Ovary (tissue), 9 donors: Measurements from ENCODE around the gene MPV17L2. TPM values are rescaled to one million over a fixed set of nuclear protein-coding genes. Genes with fewer than 3 reads are reported as not detected.

Source experiments
- DNase-seq, 5 donors: peaks; one replicate each; pipeline ENCODE4 v3.0.0-alpha.2; 2019 to 2020
- H3K27ac ChIP-seq, 2 donors: fragments of 200-600 bp; one replicate each; pipeline versions ENCODE4 v1.5.1 to v1.8.0; 2019 to 2022
- H3K27me3 ChIP-seq: fragments of 200-600 bp; one replicate; pipeline ENCODE4 v1.8.0; 2022
- H3K36me3 ChIP-seq: fragments of 200-600 bp; sonication (generic); one replicate; pipeline ENCODE4 v1.5.1; 2019
- H3K4me1 ChIP-seq: one replicate; pipeline ENCODE4 v1.8.1; 2013; ENCODE audit warnings: mild to moderate bottlenecking, moderate library complexity; ENCODE audit not compliant: insufficient read depth
- H3K4me3 ChIP-seq: fragments of 200-600 bp; sonication (generic); one replicate; pipeline ENCODE4 v1.5.1; 2017
- H3K9me3 ChIP-seq, 2 donors: fragments of 200-600 bp in 1 of 2; sonication (generic) in 1 of 2; one replicate each; pipeline versions ENCODE4 v1.5.1 to v1.8.1; 2013 to 2019; ENCODE audit warnings: mild to moderate bottlenecking in 1 of 2, moderate library complexity in 1 of 2
- CTCF ChIP-seq, 3 donors: fragments of 450-650 bp in 2 of 3; fragments of 200-600 bp in 1 of 3; IDR thresholded peaks; one replicate each; pipeline versions ENCODE4 v1.5.1 to v1.8.0; 2016 to 2022; ENCODE audit warnings: antibody characterized with exemption in 3 of 3, mild to moderate bottlenecking in 1 of 3
- EP300 ChIP-seq: sonication (generic); formaldehyde crosslinking; IDR thresholded peaks from one replicate; pipeline ENCODE4 v1.6.1; 2017; ENCODE audit warnings: antibody characterized with exemption
- POLR2A ChIP-seq: fragments of 450-650 bp; IDR thresholded peaks from one replicate; pipeline ENCODE4 v1.6.1; 2017; ENCODE audit warnings: antibody characterized with exemption, mild to moderate bottlenecking, moderate library complexity
- WGBS, 3 donors: extraction: QIAGEN DNeasy Blood & Tissue Kit in 1 of 3; methylation state at CpG; one replicate each; pipeline versions ENCODE4 v1.1.5 to v1.1.7; 2013 to 2017; 5-methylcytosine and 5-hydroxymethylcytosine counted together
- intact Hi-C, 4 donors: fragments of 100-400 bp; cut with DNase I; formaldehyde crosslinking; loops; one replicate each; pipeline versions ENCODE4 v1.11.0 to v1.15.1; 2022 to 2023
- polyA plus RNA-seq, 2 donors: library from polyadenylated mRNA; stranded (reverse); fragments of 200-250 nt in 1 of 2; fragments of 350-450 nt in 1 of 2; fragmentation: Illumina TruSeq in 1 of 2; extraction: RNeasy Lipid Tissue Mini Kit (QIAGEN cat#74804) in 1 of 2; gene quantifications; one replicate each; pipeline ENCODE4 v1.2.3, GENCODE V29; 2013 to 2014
- total RNA-seq, 7 donors: library from RNA; depleted of rRNA in 2 of 7; stranded (reverse); fragments of >200 nt in 2 of 7; fragmentation: NEBNext Ultra II Directional in 3 of 7; extraction: Animal tissue kit (Norgen Biotek cat#: 25700) in 3 of 7; gene quantifications; one replicate each; pipeline versions ENCODE4 v1.1.0 to v1.2.4, GENCODE V29; 2016 to 2023
- donor health status: DM: no; HTN: no; CAD: no; lungs with moderate emphysema.
- donor health status: DM: no; HTN: no; CAD: no.
- donor health status: Bipolar disorder and iron deficiency.
- donor health status: DM: yes; HTN: yes; CAD: no.
- donor health status: DM: no; HTN: no; CAD: no.
- donor health status: DM: yes; HTN: yes; CAD: no.

MPV17L2 gene
- total and polyA plus RNA-seq, 9 donors = 3.5 to 15.2 (median 8.6) TPM

- Histone ChIP-seq H3K4me3 (no peak overlapping the region), H3K27me3 (no peaks in the 10 kb centered on the region), H3K27ac (no peak overlapping the region), H3K9me3 (no peaks in the 10 kb centered on the region), H3K4me1 (no peaks in the 10 kb centered on the region), H3K36me3 (no peaks in the 10 kb centered on the region)
- TF ChIP-seq EP300 (no peak), CTCF (IDR thresholded peaks at IDR 0.05) (no peak), POLR2A (no peak)
- no peak for DNase-seq
- 75 to 94% (median 81%) methylated on average over 3 of the region's 3 CpGs for WGBS, 3 donors
- intact Hi-C loops = loop anchor here in 1 of 4 donors (10.0 kb wide), 1 partner anchor 46 kb away; no protein-coding TSS in a partner anchor
Measured at GRCh38 chr19:18218600-18218999, 25.6 kb downstream of the MPV17L2 start.

GRCh38 chr19:18219911-18220631, 27.1 kb downstream of the MPV17L2 start:
- Histone ChIP-seq H3K27me3 (no peaks in the 10 kb centered on the region), H3K36me3 (no peaks in the 10 kb centered on the region), H3K9me3 (no peaks in the 10 kb centered on the region), H3K4me1 (peaks cover 4% of the 10 kb centered on the region), H3K27ac (no peak overlapping the region), H3K4me3 (no peak overlapping the region)
- DNase-seq = no peak
- TF ChIP-seq POLR2A (no peak), CTCF (IDR thresholded peaks at IDR 0.05) (no peak), EP300 (no peak)
- 49 to 59% (median 54%) methylated on average over 28 of the region's 28 CpGs for WGBS, 3 donors
- intact Hi-C loops = loop anchor here in 2 of 4 donors (10.0 kb wide), 2 partner anchors 45 to 65 kb away; partner anchors contain the start of gene PIK3R2 (in 1 of the 2)

- no peak overlapping the region for H3K27ac ChIP-seq
- no peak overlapping the region for H3K4me3 ChIP-seq
- no peak for TF ChIP-seq POLR2A
- TF ChIP-seq EP300 = no peak
- TF ChIP-seq CTCF (IDR thresholded peaks at IDR 0.05) = no peak
- intact Hi-C loops = loop anchor here in 1 of 4 donors (10.0 kb wide), 1 partner anchor 66 kb away; the partner anchor contains the start of gene PIK3R2
- 4 to 16% (median 8%) methylated on average over 16 to 33 of the region's 33 CpGs for WGBS, 3 donors
- H3K4me1 ChIP-seq = peaks cover 6% of the 10 kb centered on the region
- no peak for DNase-seq
- no peaks in the 10 kb centered on the region for H3K36me3 ChIP-seq
- no peaks in the 10 kb centered on the region for H3K9me3 ChIP-seq
- H3K27me3 ChIP-seq = no peaks in the 10 kb centered on the region
Measured at GRCh38 chr19:18220632-18221275, 27.7 kb downstream of the MPV17L2 start.

- TF ChIP-seq EP300 (no peak), POLR2A (no peak), CTCF (IDR thresholded peaks at IDR 0.05) (no peak)
- DNase-seq = no peak
- 68 to 74% (median 72%) methylated on average over 25 of the region's 25 CpGs for WGBS, 3 donors
- H3K4me1 ChIP-seq = peaks cover 6% of the 10 kb centered on the region
- H3K27me3 ChIP-seq = peaks cover 4% of the 10 kb centered on the region
- H3K9me3 ChIP-seq = no peaks in the 10 kb centered on the region
- intact Hi-C loops = loop anchor here in 1 of 4 donors (10.0 kb wide), 1 partner anchor 67 kb away; the partner anchor contains the start of gene PIK3R2
- no peak overlapping the region for H3K4me3 ChIP-seq
- no peak overlapping the region for H3K27ac ChIP-seq
- no peaks in the 10 kb centered on the region for H3K36me3 ChIP-seq
Measured at GRCh38 chr19:18221815-18222725, 29.1 kb downstream of the MPV17L2 start.
